NCI-H82 treated with DMSO at 0.1 percent for 48 hours (cell line): ENCODE data around the gene SPIRE1.
A peak's percentile ranks its signal among the peaks of the same experiment; 100 is the strongest.
"Not testable (repeated sequence)": the region's sequence is repeated elsewhere in the genome, so short reads cannot be mapped to it uniquely, and the experiment has no call there.

Experiments
- DNase-seq: peaks from one replicate; lab custom pipeline; 2025; ENCODE audit not compliant: unreplicated experiment; lab: John Stamatoyannopoulos, UW

SPIRE1 gene

GRCh38 chr18:12647773-12648172 lies 10.1 kb downstream of the SPIRE1 start:
- DNase-seq: no peak

GRCh38 chr18:12645751-12646203 lies 12.1 kb downstream of the SPIRE1 start:
- peak; percentile 16 for DNase-seq

- no peak for DNase-seq
Observed at GRCh38 chr18:12645254-12645653, 12.7 kb downstream of the SPIRE1 start.

- DNase-seq: not testable (repeated sequence)
Observed at GRCh38 chr18:12643756-12644155, 14.2 kb downstream of the SPIRE1 start.

GRCh38 chr18:12640881-12641200 lies 17.1 kb downstream of the SPIRE1 start:
- no peak for DNase-seq

- no peak for DNase-seq
Observed at GRCh38 chr18:12639990-12640880, 17.7 kb downstream of the SPIRE1 start.

GRCh38 chr18:12638644-12639124 lies 19.2 kb downstream of the SPIRE1 start:
- DNase-seq: no peak

- no peak for DNase-seq
Observed at GRCh38 chr18:12637901-12638643, 19.8 kb downstream of the SPIRE1 start.

GRCh38 chr18:12637393-12637792 lies 20.5 kb downstream of the SPIRE1 start:
- DNase-seq: no peak

GRCh38 chr18:12631831-12632477 lies 26.0 kb downstream of the SPIRE1 start:
- no peak for DNase-seq

- no peak for DNase-seq
Observed at GRCh38 chr18:12630136-12630535, 27.8 kb downstream of the SPIRE1 start.

- DNase-seq: no peak
Observed at GRCh38 chr18:12628706-12629702, 28.9 kb downstream of the SPIRE1 start.

GRCh38 chr18:12627199-12627598 lies 30.7 kb downstream of the SPIRE1 start:
- DNase-seq: not testable (repeated sequence)

- DNase-seq: no peak
Observed at GRCh38 chr18:12625241-12625640, 32.7 kb downstream of the SPIRE1 start.

GRCh38 chr18:12621742-12622306 lies 36.1 kb downstream of the SPIRE1 start:
- DNase-seq: peak; percentile 62

- no peak for DNase-seq
Observed at GRCh38 chr18:12615748-12616147, 42.2 kb downstream of the SPIRE1 start.

GRCh38 chr18:12608301-12608700 lies 49.6 kb downstream of the SPIRE1 start:
- DNase-seq: no peak

GRCh38 chr18:12606592-12607315 lies 51.2 kb downstream of the SPIRE1 start:
- DNase-seq: no peak

- no peak for DNase-seq
Observed at GRCh38 chr18:12604445-12605007, 53.4 kb downstream of the SPIRE1 start.
